Neural cell (in vitro differentiated cells): ENCODE data around the gene GPC5. TPM values are rescaled to one million over a fixed set of nuclear protein-coding genes. Genes with fewer than 3 reads are reported as not detected.

Experiments used
- H2AFZ ChIP-seq: fragments of 200-600, 300-800 bp; sonication (generic), shearing (Covaris generic); 2 replicates; pipeline ENCODE4 v1.6.0; 2014; ENCODE audit warnings: low read depth, mild to moderate bottlenecking, antibody characterized with exemption, low read length, moderate library complexity
- H3F3A ChIP-seq: fragments of 200-600 bp; shearing (Covaris generic); 2 replicates; pipeline ENCODE4 v1.6.1; 2016; ENCODE audit warnings: mild to moderate bottlenecking, moderate library complexity, mixed read lengths, antibody characterized with exemption, low read length; ENCODE audit not compliant: insufficient read depth, poor library complexity, severe bottlenecking
- H3K27ac ChIP-seq: fragments of 200-600, 300-800 bp; sonication (generic), shearing (Covaris generic); 2 replicates; pipeline ENCODE4 v1.5.1; 2014; ENCODE audit warnings: mild to moderate bottlenecking, low read length, moderate library complexity
- H3K27me3 ChIP-seq: fragments of 300-800, 200-600 bp; sonication (generic), shearing (Covaris generic); 2 replicates; pipeline ENCODE4 v1.6.0; 2014; ENCODE audit warnings: mild to moderate bottlenecking, low read depth, low read length, moderate library complexity; ENCODE audit not compliant: insufficient read depth
- H3K36me3 ChIP-seq: fragments of 300-800, 200-600 bp; sonication (generic), shearing (Covaris generic); 2 replicates; pipeline ENCODE4 v1.5.1; 2014; ENCODE audit warnings: mild to moderate bottlenecking, antibody characterized with exemption, low read length, moderate library complexity; ENCODE audit not compliant: insufficient read depth
- H3K4me2 ChIP-seq: fragments of 300-800, 200-600 bp; sonication (generic), shearing (Covaris generic); 2 replicates; pipeline ENCODE4 v1.6.0; 2014; ENCODE audit warnings: mild to moderate bottlenecking, low read length
- H3K4me3 ChIP-seq: fragments of 300-800, 200-600 bp; sonication (generic), shearing (Covaris generic); 2 replicates; pipeline ENCODE4 v1.5.1; 2014; ENCODE audit warnings: mild to moderate bottlenecking, low read length, moderate library complexity
- H3K79me2 ChIP-seq: fragments of 200-600 bp; shearing (Covaris generic); replicated peaks from 2 replicates; pipeline ENCODE4 v1.6.0; 2014; ENCODE audit warnings: mild to moderate bottlenecking, low read length, moderate library complexity; ENCODE audit not compliant: insufficient read depth
- H3K9ac ChIP-seq: fragments of 300-800, 200-600 bp; sonication (generic), shearing (Covaris generic); 2 replicates; pipeline ENCODE4 v1.6.1; 2016; ENCODE audit warnings: mild to moderate bottlenecking, low read length, mixed read lengths
- H3K9me2 ChIP-seq: fragments of 200-600 bp; shearing (Covaris generic); 2 replicates; pipeline ENCODE4 v1.6.1; 2016; ENCODE audit warnings: mild to moderate bottlenecking, low read length, mixed read lengths; ENCODE audit not compliant: insufficient read depth
- H3K9me3 ChIP-seq: fragments of 200-600, 300-800 bp; sonication (generic), shearing (Covaris generic); 2 replicates; pipeline ENCODE4 v1.6.1; 2016; ENCODE audit warnings: mild to moderate bottlenecking, mixed run types, low read length, moderate library complexity, mixed read lengths
- H4K20me1 ChIP-seq: fragments of 200-600 bp; shearing (Covaris generic); 2 replicates; pipeline ENCODE4 v1.6.1; 2016; ENCODE audit warnings: mild to moderate bottlenecking, mixed run types; ENCODE audit not compliant: insufficient read depth
- CTCF ChIP-seq: fragments of 450-650 bp; IDR thresholded peaks from 2 replicates; pipeline ENCODE4 v1.5.1; 2014; ENCODE audit warnings: antibody characterized with exemption, mild to moderate bottlenecking, moderate library complexity; ENCODE audit not compliant: poor library complexity, severe bottlenecking
- EP300 ChIP-seq: fragments of 450-650 bp; conservative IDR thresholded peaks from 2 replicates; pipeline ENCODE4 v1.6.1; 2014; ENCODE audit warnings: antibody characterized with exemption, mild to moderate bottlenecking, moderate library complexity; ENCODE audit not compliant: poor library complexity, severe bottlenecking
- EZH2 ChIP-seq: fragments of 200-600, 300-800 bp; shearing (Covaris generic), sonication (generic); IDR thresholded peaks from 2 replicates; pipeline ENCODE4 v1.6.1; 2014; ENCODE audit warnings: antibody characterized with exemption, low read length, borderline replicate concordance, mild to moderate bottlenecking; ENCODE audit not compliant: insufficient read depth, poor library complexity, severe bottlenecking
- MXI1 ChIP-seq: fragments of 450-650 bp; conservative IDR thresholded peaks from 2 replicates; pipeline ENCODE4 v1.6.1; 2014; ENCODE audit warnings: antibody characterized with exemption, mild to moderate bottlenecking; ENCODE audit not compliant: poor library complexity, severe bottlenecking
- POLR2AphosphoS5 ChIP-seq: IDR thresholded peaks from 2 replicates; pipeline ENCODE4 v1.6.1; 2012
- RAD21 ChIP-seq: fragments of 450-650 bp; conservative IDR thresholded peaks from 2 replicates; pipeline ENCODE4 v1.6.1; 2014; ENCODE audit warnings: antibody characterized with exemption, mild to moderate bottlenecking, moderate library complexity
- REST ChIP-seq: IDR thresholded peaks from 2 replicates; pipeline ENCODE4 v1.6.1; 2012; ENCODE audit warnings: borderline replicate concordance
- SMC3 ChIP-seq: fragments of 450-650 bp; conservative IDR thresholded peaks from 2 replicates; pipeline ENCODE4 v1.6.1; 2014; ENCODE audit warnings: antibody characterized with exemption, mild to moderate bottlenecking, moderate library complexity; ENCODE audit not compliant: poor library complexity
- TAF1 ChIP-seq: IDR thresholded peaks from 2 replicates; pipeline ENCODE4 v1.6.1; 2012; ENCODE audit warnings: low read depth
- polyA plus RNA-seq: library from polyadenylated mRNA; depleted of rRNA; stranded (reverse); fragments of >200 nt; gene quantifications from 2 replicates; pipeline ENCODE4 v1.2.3, GENCODE V29; 2014

Gene GPC5
- polyA plus RNA-seq, 1 donor from 2014 or later: 5.0 TPM

- no peaks in the 10 kb centered on the region for H3K9me3 ChIP-seq
These were observed 1014.1 kb downstream of the GPC5 start for GRCh38 chr13:92412481-92412880.

GRCh38 chr13:92412996-92413395, 1014.6 kb downstream of the GPC5 start:
- Histone ChIP-seq H3K9me3 (no peaks in the 10 kb centered on the region), H4K20me1 (no peaks in the 10 kb centered on the region), H3K9me2 (no peaks in the 10 kb centered on the region), H3K79me2 (no peaks in the 10 kb centered on the region), H3K27ac (no peak overlapping the region), H3K4me2 (no peak overlapping the region), H2AFZ (no peak overlapping the region), H3K4me3 (no peak overlapping the region), H3K36me3 (no peaks in the 10 kb centered on the region), H3K27me3 (no peaks in the 10 kb centered on the region), H3K9ac (no peak overlapping the region), H3F3A (no peaks in the 10 kb centered on the region)
- TF ChIP-seq RAD21: no peak
- TF ChIP-seq TAF1: no peak
- TF ChIP-seq MXI1: no peak

More at GRCh38 chr13:92412481-92412880, 1014.1 kb downstream of the GPC5 start:
- Histone ChIP-seq H3K27me3 (no peaks in the 10 kb centered on the region), H3K79me2 (no peaks in the 10 kb centered on the region), H2AFZ (no peak overlapping the region), H3K4me3 (no peak overlapping the region), H3F3A (no peaks in the 10 kb centered on the region), H3K36me3 (no peaks in the 10 kb centered on the region), H3K27ac (no peak overlapping the region), H3K9me2 (no peaks in the 10 kb centered on the region), H3K4me2 (no peak overlapping the region), H3K9ac (no peak overlapping the region), H4K20me1 (no peaks in the 10 kb centered on the region)
- no peak for TF ChIP-seq REST
- TF ChIP-seq SMC3: no peak
- no peak for TF ChIP-seq EZH2
- no peak for TF ChIP-seq CTCF
- TF ChIP-seq POLR2AphosphoS5: no peak
- no peak for TF ChIP-seq RAD21

- H3K27me3 ChIP-seq: no peaks in the 10 kb centered on the region
- no peaks in the 10 kb centered on the region for H3F3A ChIP-seq
- no peak overlapping the region for H3K27ac ChIP-seq
- no peak overlapping the region for H3K4me2 ChIP-seq
- no peaks in the 10 kb centered on the region for H3K9me3 ChIP-seq
- H3K79me2 ChIP-seq: no peaks in the 10 kb centered on the region
- H3K4me3 ChIP-seq: no peak overlapping the region
- no peaks in the 10 kb centered on the region for H4K20me1 ChIP-seq
- TF ChIP-seq POLR2AphosphoS5 (no peak), EP300 (no peak), CTCF (no peak), MXI1 (no peak)
- no peaks in the 10 kb centered on the region for H3K36me3 ChIP-seq
- H3K9ac ChIP-seq: no peak overlapping the region
- no peaks in the 10 kb centered on the region for H3K9me2 ChIP-seq
- H2AFZ ChIP-seq: no peak overlapping the region
These were observed 1015.0 kb downstream of the GPC5 start for GRCh38 chr13:92413452-92413851.
